SK-N-SH treated with all-trans-retinoic acid at 6 μM for 48 hours (cell line): ENCODE data around the gene DDX23.

Experiments
- ATAC-seq: fragments of 200-7000 bp; cut with Tn5 transposase; 3 replicates; pipeline ENCODE4 v1.9.1; 2020; ENCODE audit warnings: mild to moderate bottlenecking, moderate library complexity
- ARNTL ChIP-seq: fragments of 450-650 bp; formaldehyde crosslinking; IDR thresholded peaks from 2 replicates; pipeline ENCODE4 v1.5.0; 2020; ENCODE audit warnings: low read depth, mild to moderate bottlenecking, moderate library complexity, borderline replicate concordance
- CREB5 ChIP-seq: fragments of 250-450 bp; sonication (Bioruptor Pico); IDR thresholded peaks from 2 replicates; pipeline ENCODE4 v1.5.1; 2020; ENCODE audit warnings: low read depth, mild to moderate bottlenecking, moderate library complexity
- CSDC2 ChIP-seq: fragments of 250-450 bp; sonication (Bioruptor Pico); IDR thresholded peaks from 2 replicates; pipeline ENCODE4 v1.5.0; 2020; ENCODE audit warnings: mild to moderate bottlenecking, moderate library complexity
- CSRNP3 ChIP-seq: fragments of 250-450 bp; sonication (Bioruptor Pico); IDR thresholded peaks from 2 replicates; pipeline ENCODE4 v1.5.1; 2021; ENCODE audit warnings: mild to moderate bottlenecking, moderate library complexity
- ESRRG ChIP-seq: fragments of 250-450 bp; sonication (Bioruptor Pico); IDR thresholded peaks from 2 replicates; pipeline ENCODE4 v1.6.1; 2021; ENCODE audit warnings: mild to moderate bottlenecking
- GLIS3 ChIP-seq: fragments of 250-450 bp; sonication (Bioruptor Pico); IDR thresholded peaks from 2 replicates; pipeline ENCODE4 v1.5.0; 2020; ENCODE audit warnings: mild to moderate bottlenecking, moderate library complexity
- ISL1 ChIP-seq: fragments of 250-450 bp; sonication (Bioruptor Pico); IDR thresholded peaks from 2 replicates; pipeline ENCODE4 v2.1.2; 2022; ENCODE audit warnings: mild to moderate bottlenecking, moderate library complexity
- OSR1 ChIP-seq: fragments of 250-450 bp; sonication (Bioruptor Pico); IDR thresholded peaks from 2 replicates; pipeline ENCODE4 v1.8.0; 2022; ENCODE audit warnings: moderate library complexity, mild to moderate bottlenecking, inconsistent platforms
- PATZ1 ChIP-seq: fragments of 250-450 bp; sonication (Bioruptor Pico); IDR thresholded peaks from 2 replicates; pipeline ENCODE4 v1.8.0; 2020; ENCODE audit warnings: mild to moderate bottlenecking, moderate library complexity, borderline replicate concordance
- POU6F1 ChIP-seq: fragments of 250-450 bp; sonication (Bioruptor Pico); IDR thresholded peaks from 2 replicates; pipeline ENCODE4 v1.8.0; 2021; ENCODE audit warnings: low read depth, mild to moderate bottlenecking, moderate library complexity, borderline replicate concordance
- PPARA ChIP-seq: fragments of 250-450 bp; sonication (Bioruptor Pico); IDR thresholded peaks from 2 replicates; pipeline ENCODE4 v1.5.0; 2020; ENCODE audit warnings: mild to moderate bottlenecking, borderline replicate concordance
- RARB ChIP-seq: fragments of 250-450 bp; sonication (Bioruptor Pico); IDR thresholded peaks from 2 replicates; pipeline ENCODE4 v1.8.0; 2021; ENCODE audit warnings: mild to moderate bottlenecking, moderate library complexity
- SNAI2 ChIP-seq: fragments of 250-450 bp; sonication (Bioruptor Pico); IDR thresholded peaks from 2 replicates; pipeline ENCODE4 v1.5.0; 2020; ENCODE audit warnings: mild to moderate bottlenecking, moderate library complexity
- TOX ChIP-seq: fragments of 250-450 bp; sonication (Bioruptor Pico); IDR thresholded peaks from 2 replicates; pipeline ENCODE4 v1.8.0; 2021; ENCODE audit warnings: mild to moderate bottlenecking, moderate library complexity, borderline replicate concordance
- ZC3H10 ChIP-seq: fragments of 250-450 bp; sonication (Bioruptor Pico); IDR thresholded peaks from 2 replicates; pipeline ENCODE4 v1.5.1; 2021; ENCODE audit warnings: mild to moderate bottlenecking, moderate library complexity
- ZFP3 ChIP-seq: fragments of 250-450 bp; sonication (Bioruptor Pico); IDR thresholded peaks from 2 replicates; pipeline ENCODE4 v1.5.0; 2020; ENCODE audit warnings: mild to moderate bottlenecking, moderate library complexity
- ZFP30 ChIP-seq: fragments of 450-650 bp; formaldehyde crosslinking; IDR thresholded peaks from 2 replicates; pipeline ENCODE4 v1.5.0; 2022; ENCODE audit warnings: mild to moderate bottlenecking, moderate library complexity
- ZNF565 ChIP-seq: fragments of 450-650 bp; formaldehyde crosslinking; conservative IDR thresholded peaks from 2 replicates; pipeline ENCODE4 v1.5.0; 2020; ENCODE audit warnings: low read depth, mild to moderate bottlenecking, moderate library complexity
- ZNF70 ChIP-seq: fragments of 450-650 bp; formaldehyde crosslinking; IDR thresholded peaks from 2 replicates; pipeline ENCODE4 v1.5.0; 2020; ENCODE audit warnings: mild to moderate bottlenecking, moderate library complexity
- ZNF8 ChIP-seq: fragments of 450-650 bp; formaldehyde crosslinking; IDR thresholded peaks from 2 replicates; pipeline ENCODE4 v1.5.0; 2020; ENCODE audit warnings: mild to moderate bottlenecking, moderate library complexity

The DDX23 gene

GRCh38 chr12:48817873-48818830 is 33.8 kb downstream of the DDX23 start, which contains the start of gene CACNB3:
CACNB3 (plus strand) TSS chr12:48818496; CDS start chr12:48818930, 434 bp downstream.
- ATAC-seq: peak; percentile 51
- TF ChIP-seq PATZ1 (CRISPR knock-in tag): peak; percentile 59; the same call in 1 of the 2 replicates
- TF ChIP-seq ISL1: no peak
- TF ChIP-seq ZNF70 (CRISPR knock-in tag): no peak
- no peak for TF ChIP-seq ZNF8

GRCh38 chr12:48816143-48816854 is 35.7 kb downstream of the DDX23 start:
- TF ChIP-seq CREB5 (CRISPR knock-in tag) (no peak), ZFP30 (CRISPR knock-in tag) (no peak), ZC3H10 (CRISPR knock-in tag) (no peak), ARNTL (CRISPR knock-in tag) (no peak), RARB (CRISPR knock-in tag) (no peak), TOX (CRISPR knock-in tag) (no peak), GLIS3 (CRISPR knock-in tag) (no peak), SNAI2 (CRISPR knock-in tag) (no peak)

GRCh38 chr12:48815126-48816110 is 36.5 kb downstream of the DDX23 start:
- TF ChIP-seq CREB5 (CRISPR knock-in tag) (no peak), ESRRG (CRISPR knock-in tag) (no peak), POU6F1 (CRISPR knock-in tag) (no peak), ZFP3 (no peak), SNAI2 (CRISPR knock-in tag) (no peak), ARNTL (CRISPR knock-in tag) (no peak), PATZ1 (CRISPR knock-in tag) (no peak), ZC3H10 (CRISPR knock-in tag) (no peak), CSDC2 (CRISPR knock-in tag) (no peak), TOX (CRISPR knock-in tag) (no peak), ZNF70 (CRISPR knock-in tag) (no peak), PPARA (CRISPR knock-in tag) (no peak), ISL1 (no peak), RARB (CRISPR knock-in tag) (no peak), ZNF565 (no peak), CSRNP3 (CRISPR knock-in tag) (no peak), GLIS3 (CRISPR knock-in tag) (no peak), OSR1 (CRISPR knock-in tag) (no peak), ZFP30 (CRISPR knock-in tag) (no peak)
- ATAC-seq: peak; percentile 79

More at GRCh38 chr12:48816143-48816854, 35.7 kb downstream of the DDX23 start:
- ATAC-seq: no peak
